ENCODE measurements around the gene ARFGAP3. TPM values are rescaled to one million over a fixed set of nuclear protein-coding genes. Genes with fewer than 3 reads are reported as not detected.

ARFGAP3 gene
- total RNA-seq, 1 donor from 2014 or later = 29.3 TPM

- no peak for DNase-seq (ENCODE audit: extremely low spot score, unreplicated experiment)
- no peak for TF ChIP-seq CTCF (conservative IDR thresholded peaks at IDR 0.05)
- Mint-ChIP-seq H3K4me3 (no peak overlapping the region), H3K9me3 (no peaks in the 10 kb centered on the region), H3K4me1 (ENCODE audit: unreplicated experiment) (no peaks in the 10 kb centered on the region), H3K27me3 (no peaks in the 10 kb centered on the region), H3K27ac (no peak overlapping the region), H3K36me3 (peaks cover 4% of the 10 kb centered on the region)
Measured at GRCh38 chr22:42878561-42879305, 21.7 kb upstream of the ARFGAP3 start.

DNA sequence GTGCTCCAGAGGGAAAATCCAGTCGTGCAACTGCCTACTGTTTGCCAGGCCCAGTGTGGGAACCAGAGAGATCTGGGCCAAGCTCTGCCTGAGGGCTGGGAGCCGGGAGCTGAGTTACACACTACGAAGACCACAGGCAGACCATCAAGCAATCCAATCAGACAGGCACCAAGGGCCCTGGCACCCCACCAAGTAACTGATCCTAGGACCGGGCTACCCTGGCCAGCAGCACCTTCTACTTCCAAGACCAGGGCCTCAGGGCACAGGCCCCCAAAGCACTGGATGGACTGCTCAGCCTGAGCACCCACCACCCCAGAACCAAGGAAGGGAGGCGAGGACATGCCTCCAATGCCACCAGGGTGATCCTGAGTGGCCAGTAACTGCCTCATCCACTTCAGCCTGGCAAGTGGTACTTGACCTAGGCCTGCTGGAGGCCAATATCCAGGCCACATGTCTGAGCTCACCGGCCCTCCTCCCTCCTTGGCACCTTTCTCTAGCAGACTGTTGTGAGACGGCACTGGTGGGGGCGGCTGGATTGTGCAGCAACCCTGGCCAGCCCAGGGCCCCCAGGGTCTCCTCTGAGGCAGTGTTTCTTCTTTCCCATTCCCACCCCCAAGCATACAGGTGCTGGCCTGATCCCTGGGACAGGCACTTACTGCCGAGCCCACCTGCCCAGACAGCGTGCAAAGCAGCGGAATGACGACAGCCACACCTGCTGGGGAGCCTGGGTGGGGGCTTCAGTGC lies 20.7 kb upstream of the ARFGAP3 start:
- no peak overlapping the region for H3K4me3 Mint-ChIP-seq
- H3K4me1 Mint-ChIP-seq (ENCODE audit: unreplicated experiment) = no peaks in the 10 kb centered on the region
- H3K36me3 Mint-ChIP-seq = no peaks in the 10 kb centered on the region
- no peak overlapping the region for H3K27ac Mint-ChIP-seq
- DNase-seq (ENCODE audit: extremely low spot score, unreplicated experiment) = no peak
- no peak for TF ChIP-seq CTCF (conservative IDR thresholded peaks at IDR 0.05)
- H3K27me3 Mint-ChIP-seq = no peaks in the 10 kb centered on the region
- no peaks in the 10 kb centered on the region for H3K9me3 Mint-ChIP-seq

DNA sequence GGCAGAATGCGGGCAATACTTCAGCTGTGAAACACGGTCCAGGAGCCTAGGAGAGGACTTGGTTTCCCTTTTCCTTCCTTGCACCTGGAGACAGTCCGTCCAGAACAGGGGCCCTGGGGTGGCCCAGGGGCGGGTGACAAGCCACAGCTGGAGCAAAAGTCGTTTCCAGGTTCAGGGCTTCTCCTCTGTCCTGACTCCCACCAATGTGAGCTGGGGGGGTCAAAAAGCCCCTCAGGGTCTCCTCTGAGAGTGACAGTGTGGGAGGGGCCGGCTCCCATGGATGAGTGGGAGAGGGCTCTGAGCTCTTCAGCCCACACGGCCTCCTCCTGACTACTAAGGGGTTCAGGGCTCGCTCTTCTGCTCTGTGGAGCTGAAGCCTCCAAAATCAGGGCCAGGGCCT lies 20.1 kb upstream of the ARFGAP3 start:
- no peak for TF ChIP-seq CTCF (conservative IDR thresholded peaks at IDR 0.05)
- H3K9me3 Mint-ChIP-seq = no peaks in the 10 kb centered on the region
- no peak for DNase-seq (ENCODE audit: extremely low spot score, unreplicated experiment)
- H3K36me3 Mint-ChIP-seq = no peaks in the 10 kb centered on the region
- no peaks in the 10 kb centered on the region for H3K27me3 Mint-ChIP-seq
- H3K4me3 Mint-ChIP-seq = no peak overlapping the region
- H3K27ac Mint-ChIP-seq = no peak overlapping the region
- H3K4me1 Mint-ChIP-seq (ENCODE audit: unreplicated experiment) = no peaks in the 10 kb centered on the region

DNA sequence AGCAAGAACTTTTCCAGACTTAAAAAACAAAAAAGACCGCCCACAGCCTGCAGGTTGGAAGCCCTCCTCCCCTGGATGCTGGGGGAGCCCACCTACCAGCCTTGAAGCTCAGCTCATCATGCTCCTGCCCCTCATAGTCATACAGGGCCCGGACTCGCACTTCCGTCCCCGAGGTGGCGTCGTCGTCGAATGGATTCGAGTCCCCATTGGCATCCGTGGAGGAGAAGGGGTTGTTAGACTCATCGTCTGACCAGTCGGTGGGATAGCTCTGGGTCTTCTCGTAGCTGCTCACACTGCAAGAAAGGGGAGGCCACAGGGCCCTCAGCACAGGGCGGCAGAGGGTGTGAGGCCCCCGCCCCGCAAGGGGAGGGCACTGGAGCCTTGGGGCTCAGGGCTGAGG lies 19.0 kb upstream of the ARFGAP3 start:
- no peak for DNase-seq (ENCODE audit: extremely low spot score, unreplicated experiment)
- H3K27me3 Mint-ChIP-seq = no peaks in the 10 kb centered on the region
- H3K9me3 Mint-ChIP-seq = no peaks in the 10 kb centered on the region
- no peak for TF ChIP-seq CTCF (conservative IDR thresholded peaks at IDR 0.05)
- no peak overlapping the region for H3K27ac Mint-ChIP-seq
- no peak overlapping the region for H3K4me3 Mint-ChIP-seq
- no peaks in the 10 kb centered on the region for H3K36me3 Mint-ChIP-seq
- no peaks in the 10 kb centered on the region for H3K4me1 Mint-ChIP-seq (ENCODE audit: unreplicated experiment)

- DNase-seq (ENCODE audit: extremely low spot score, unreplicated experiment) = no peak
- Mint-ChIP-seq H3K27ac (no peak overlapping the region), H3K36me3 (no peaks in the 10 kb centered on the region), H3K4me1 (ENCODE audit: unreplicated experiment) (no peaks in the 10 kb centered on the region), H3K4me3 (no peak overlapping the region), H3K27me3 (no peaks in the 10 kb centered on the region), H3K9me3 (no peaks in the 10 kb centered on the region)
- TF ChIP-seq CTCF (conservative IDR thresholded peaks at IDR 0.05) = no peak
Measured at GRCh38 chr22:42874010-42874409, 16.9 kb upstream of the ARFGAP3 start.

All from type B pancreatic cell (in vitro differentiated cells).